Bone marrow (tissue), 2 donors: ENCODE results near the gene AUTS2.
"Not testable (repeated sequence)": the region's sequence is repeated elsewhere in the genome, so short reads cannot be mapped to it uniquely, and the experiment has no call there.

ENCODE experiments used
- DNase-seq, 2 donors: peaks; one replicate each; lab custom pipeline; 2025; lab: John Stamatoyannopoulos, UW

AUTS2 gene

GRCh38 chr7:70352088-70352487 is 753.8 kb downstream of the AUTS2 start:
- DNase-seq, result no peak

GRCh38 chr7:70352906-70353305 is 754.6 kb downstream of the AUTS2 start:
- DNase-seq, result no peak

- no peak for DNase-seq
Observed at GRCh38 chr7:70353330-70353945, 755.2 kb downstream of the AUTS2 start.

- DNase-seq, result no peak
Observed at GRCh38 chr7:70353946-70354335, 755.7 kb downstream of the AUTS2 start.

DNA sequence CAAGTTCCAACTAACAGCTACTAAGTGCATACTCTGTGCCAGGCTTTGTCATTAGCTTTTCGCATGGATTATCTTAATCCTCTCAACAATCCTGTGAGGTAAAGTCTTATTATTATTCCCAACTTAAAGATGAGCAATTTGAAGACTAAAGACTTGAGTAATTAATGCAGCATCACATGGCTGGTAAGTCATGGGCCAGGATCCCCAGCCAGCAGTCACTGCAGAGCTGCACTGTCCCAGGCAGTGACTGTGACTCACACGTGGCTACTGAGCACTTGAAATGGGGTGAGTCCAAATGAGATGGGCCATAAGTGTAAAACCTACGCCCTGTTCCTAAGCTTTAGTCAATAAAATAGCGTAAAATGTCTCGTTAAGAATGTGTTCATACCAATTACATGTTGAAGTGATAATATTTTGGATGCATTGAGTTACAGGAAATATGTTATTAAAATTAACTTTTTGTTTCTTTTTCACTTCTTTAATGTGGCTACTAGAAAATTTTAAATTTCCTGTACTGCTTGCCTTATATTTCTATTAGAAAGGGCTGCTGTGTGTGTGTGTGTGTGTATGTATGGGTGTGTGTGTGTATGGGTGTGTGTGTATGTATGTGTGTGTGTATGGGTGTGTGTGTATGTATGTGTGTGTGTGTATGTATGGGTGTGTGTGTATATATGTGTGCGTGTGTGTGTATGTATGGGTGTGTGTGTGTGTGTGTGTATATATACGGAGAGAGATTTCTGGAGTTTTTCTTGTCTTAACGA is 756.3 kb downstream of the AUTS2 start:
- DNase-seq, result no peak

DNA sequence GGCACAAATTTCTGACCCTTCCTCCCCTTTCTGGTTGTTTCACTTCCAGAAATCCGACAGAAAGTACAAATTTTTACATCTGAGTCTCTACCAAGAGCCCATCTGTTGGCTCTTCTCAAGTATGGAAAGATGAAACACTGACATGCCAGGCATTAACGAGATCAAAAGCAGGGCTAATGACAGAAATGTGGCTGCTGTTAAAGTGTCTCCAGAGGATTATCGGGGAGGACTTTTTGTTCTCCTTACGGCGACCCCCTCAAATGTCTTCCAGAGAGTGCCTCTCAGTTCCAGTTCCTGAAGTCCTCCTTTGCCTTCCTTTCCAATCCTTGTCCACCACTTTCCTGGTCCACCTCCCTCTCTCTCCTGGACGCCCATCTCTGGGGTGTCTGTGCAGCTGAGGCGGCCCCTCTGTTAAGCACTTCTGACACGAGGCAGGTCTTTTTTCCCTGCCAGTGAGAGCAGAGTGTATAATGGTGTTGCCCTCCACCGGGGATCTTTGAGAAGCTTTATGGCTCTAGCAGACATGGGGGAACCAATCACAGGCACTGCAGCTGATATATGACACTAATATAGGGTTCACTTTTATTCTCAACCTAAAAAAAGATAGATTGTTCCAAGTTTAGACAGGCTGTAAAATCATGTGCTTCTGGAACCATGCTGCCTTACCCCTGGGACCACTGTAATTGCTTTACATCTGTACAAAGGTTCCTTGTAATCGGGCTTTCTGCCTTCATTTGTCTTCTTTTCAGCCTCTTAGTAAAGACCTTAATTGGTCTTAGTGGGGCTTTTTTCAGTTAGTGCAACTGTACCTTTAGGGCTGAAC is 757.1 kb downstream of the AUTS2 start:
- DNase-seq, result no peak

GRCh38 chr7:70356085-70356786 is 758.0 kb downstream of the AUTS2 start:
- DNase-seq, result no peak

DNA sequence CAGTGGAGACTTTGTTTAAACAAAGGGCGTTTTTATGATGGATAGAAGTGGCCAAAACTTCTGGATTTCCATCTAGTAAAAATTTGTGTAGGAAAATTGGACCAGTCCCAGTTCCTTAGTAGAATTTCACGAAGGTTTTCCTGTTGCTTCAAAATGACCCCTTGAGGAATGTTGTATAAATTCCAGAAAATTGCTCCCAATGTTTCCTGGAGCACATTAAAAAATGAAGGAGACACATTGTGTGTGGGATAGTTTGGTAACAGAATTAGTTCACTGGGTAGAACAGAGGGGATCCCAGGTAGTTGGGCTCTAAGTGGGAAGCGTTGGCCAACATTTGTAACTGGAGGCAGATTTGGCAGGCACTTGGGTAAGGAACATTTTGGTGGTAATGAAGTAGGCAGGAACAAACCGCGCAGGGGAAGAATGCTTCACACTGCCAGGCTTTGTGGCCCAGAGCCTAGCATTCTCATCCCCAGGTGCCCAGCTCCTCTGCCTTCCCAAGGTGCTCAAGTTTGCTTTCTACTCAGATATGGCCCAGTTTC is 758.6 kb downstream of the AUTS2 start:
- DNase-seq, result no peak

- no peak for DNase-seq
Observed at GRCh38 chr7:70360557-70360956, 762.3 kb downstream of the AUTS2 start.

- no peak for DNase-seq
Observed at GRCh38 chr7:70361821-70362220, 763.5 kb downstream of the AUTS2 start.

GRCh38 chr7:70364393-70364792 is 766.1 kb downstream of the AUTS2 start:
- DNase-seq, result not testable (repeated sequence)

DNA sequence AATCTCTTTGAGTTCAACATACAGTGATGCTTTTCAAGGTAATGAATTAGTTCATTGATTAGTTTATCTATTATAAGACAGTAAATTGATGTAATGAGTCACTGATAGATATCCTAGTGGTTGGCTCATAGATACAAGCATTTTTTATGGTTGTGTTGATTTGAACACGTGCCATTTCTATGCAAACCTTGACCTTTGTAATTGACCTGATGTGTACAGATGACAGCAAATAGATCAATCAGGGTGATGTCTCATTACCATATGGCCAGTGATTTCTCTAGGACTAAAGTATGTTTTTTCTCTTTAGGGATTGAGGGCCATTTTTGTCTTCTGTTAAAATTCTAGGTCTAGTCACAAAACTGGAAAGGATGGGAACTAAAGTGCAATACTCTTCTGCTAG is 773.4 kb downstream of the AUTS2 start:
- no peak for DNase-seq

- DNase-seq, result no peak
Observed at GRCh38 chr7:70372768-70373515, 774.7 kb downstream of the AUTS2 start.

GRCh38 chr7:70374772-70375533 is 776.7 kb downstream of the AUTS2 start:
- DNase-seq, result no peak

- DNase-seq, result no peak
Observed at GRCh38 chr7:70376561-70377031, 778.3 kb downstream of the AUTS2 start.

- DNase-seq, result no peak
Observed at GRCh38 chr7:70377957-70378356, 779.7 kb downstream of the AUTS2 start.

GRCh38 chr7:70379210-70379609 is 780.9 kb downstream of the AUTS2 start:
- DNase-seq, result no peak

GRCh38 chr7:70380421-70381015 is 782.2 kb downstream of the AUTS2 start:
- DNase-seq, result no peak

DNA sequence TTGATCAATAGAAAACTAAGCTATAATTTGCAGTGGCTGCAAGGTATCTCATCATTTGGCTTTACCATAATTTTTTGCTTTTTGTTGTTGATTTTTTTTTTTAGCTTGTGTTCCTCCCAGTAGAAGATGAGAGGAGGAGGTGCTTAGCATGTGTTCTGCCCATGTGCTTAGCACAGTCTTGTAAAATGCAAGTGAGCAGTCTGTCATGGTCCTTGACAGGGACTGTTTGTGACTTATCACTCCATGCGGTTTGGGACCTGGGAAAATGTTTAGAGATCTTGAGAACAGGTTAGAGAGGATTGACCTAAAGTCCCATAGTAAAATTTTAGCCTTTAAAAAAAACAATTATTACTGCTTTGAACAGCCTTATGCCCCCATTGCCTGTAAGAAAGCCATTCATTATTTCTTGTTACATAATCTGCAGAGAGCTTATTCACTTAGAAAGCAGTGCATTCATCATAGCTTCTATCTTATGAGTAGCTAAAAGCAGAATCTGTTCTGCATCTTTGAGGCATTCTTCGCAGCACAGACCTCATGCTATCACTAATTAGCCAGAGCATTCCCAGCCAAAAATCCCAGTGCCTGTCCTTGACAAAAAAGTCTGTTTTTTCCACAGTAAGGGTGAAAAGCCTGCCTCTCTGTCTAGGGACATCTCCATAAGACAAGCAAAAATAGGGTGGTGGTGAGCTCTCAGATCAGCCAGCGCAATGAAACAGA is 784.9 kb downstream of the AUTS2 start:
- DNase-seq, result no peak
